ENCODE results near the gene ATP6V1D.
"Not testable (repeated sequence)": the region's sequence is repeated elsewhere in the genome, so short reads cannot be mapped to it uniquely, and the experiment has no call there.

ATP6V1D gene

DNA sequence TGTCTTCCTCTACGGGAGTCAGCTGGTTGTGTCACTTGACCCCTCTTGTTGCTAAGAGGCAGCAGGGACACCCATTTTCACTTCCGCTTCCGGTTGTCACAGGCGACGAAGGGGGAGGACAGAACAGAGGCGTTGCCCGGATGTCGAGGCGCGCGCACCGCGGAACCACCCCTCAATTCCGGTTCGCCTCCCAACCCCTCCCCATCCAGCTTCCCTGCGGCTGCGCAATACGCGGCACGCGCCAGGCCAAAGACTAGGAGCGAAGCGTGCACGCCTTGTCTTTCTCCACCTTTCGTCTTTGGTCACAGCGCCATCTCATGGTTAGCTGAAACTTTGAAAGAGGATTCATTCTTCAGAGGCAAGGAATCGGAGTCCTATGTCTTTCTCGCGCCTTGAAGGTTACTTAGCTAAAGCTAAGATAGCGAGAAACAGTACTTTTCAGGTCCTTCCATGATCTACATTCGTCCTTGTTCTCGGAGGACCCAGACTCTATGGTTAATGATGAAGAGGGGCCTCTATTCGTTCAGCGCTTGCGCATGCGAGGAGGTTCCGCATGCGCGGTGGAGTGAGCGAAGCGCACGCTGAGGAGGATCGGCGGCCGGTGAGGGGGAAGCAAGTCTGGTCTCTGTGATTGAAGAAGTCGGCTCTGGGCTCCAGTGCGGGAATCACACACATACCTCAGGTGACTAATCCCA is at the start of gene ATP6V1D, which contains the start of gene EIF2S1:
ATP6V1D (minus strand) TSS at position 30 of the 695 bp plus-strand sequence. CDS start 106 bp downstream, outside the sequence.
EIF2S1 (plus strand) TSS at position 554 of the 695 bp plus-strand sequence. CDS start 4,440 bp downstream, outside the sequence.
- in situ Hi-C loops (cut with HindIII; ENCODE audit: low sequenced_read_pairs) = no loop called here

DNA sequence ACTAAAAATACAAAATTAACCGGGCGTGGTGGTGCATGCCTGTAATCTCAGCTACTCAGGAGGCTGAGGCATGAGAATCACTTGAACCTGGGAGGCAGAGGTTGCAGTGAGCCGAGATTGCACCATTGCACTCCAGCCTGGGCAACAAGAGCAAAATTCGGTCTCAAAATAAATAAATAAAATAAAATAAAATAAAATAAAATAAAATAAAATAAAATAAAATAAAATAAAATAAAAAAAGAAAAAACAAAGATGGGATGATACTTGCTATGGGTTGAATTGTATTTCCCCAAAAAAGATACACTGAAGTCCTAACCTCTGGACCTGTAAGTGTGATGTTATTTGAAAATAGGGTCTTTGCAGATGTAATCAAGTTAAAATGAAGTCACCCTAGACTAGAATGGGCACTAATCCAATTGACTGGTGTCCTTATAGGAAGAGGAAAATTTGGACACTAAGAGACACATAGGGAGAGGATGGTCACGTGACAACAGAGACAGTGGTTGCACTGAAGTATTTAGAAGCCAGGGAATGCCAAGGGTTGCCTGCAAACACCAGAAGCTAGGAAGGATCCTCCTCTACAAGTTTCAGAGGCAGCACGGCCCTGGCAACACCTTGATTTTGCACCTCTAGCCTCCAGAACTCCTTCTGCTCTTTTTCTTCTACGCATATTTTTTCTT is 48.7 kb upstream of the ATP6V1D start:
- in situ Hi-C loops (cut with HindIII; ENCODE audit: low sequenced_read_pairs) = not testable (repeated sequence)

DNA sequence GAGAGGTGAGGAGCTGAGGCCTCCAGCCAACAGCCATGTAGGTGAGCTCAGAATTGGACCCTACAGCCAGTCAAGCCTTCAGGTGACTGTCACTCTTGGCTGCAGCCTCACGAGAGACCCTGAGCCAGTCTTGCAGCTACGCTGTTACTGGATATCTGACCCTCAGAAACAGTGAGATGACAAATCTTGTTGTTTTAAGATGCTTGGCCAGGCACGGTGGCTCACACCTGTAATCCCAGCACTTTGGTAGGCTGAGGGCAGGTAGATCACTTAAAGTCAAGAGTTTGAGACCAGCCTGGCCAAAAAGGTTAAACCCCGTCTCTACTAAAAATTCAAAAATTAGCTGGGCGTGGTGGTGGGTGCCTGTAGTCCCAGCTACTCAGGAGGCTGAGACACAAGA is 46.2 kb upstream of the ATP6V1D start:
- in situ Hi-C loops (cut with HindIII; ENCODE audit: low sequenced_read_pairs) = no loop called here

DNA sequence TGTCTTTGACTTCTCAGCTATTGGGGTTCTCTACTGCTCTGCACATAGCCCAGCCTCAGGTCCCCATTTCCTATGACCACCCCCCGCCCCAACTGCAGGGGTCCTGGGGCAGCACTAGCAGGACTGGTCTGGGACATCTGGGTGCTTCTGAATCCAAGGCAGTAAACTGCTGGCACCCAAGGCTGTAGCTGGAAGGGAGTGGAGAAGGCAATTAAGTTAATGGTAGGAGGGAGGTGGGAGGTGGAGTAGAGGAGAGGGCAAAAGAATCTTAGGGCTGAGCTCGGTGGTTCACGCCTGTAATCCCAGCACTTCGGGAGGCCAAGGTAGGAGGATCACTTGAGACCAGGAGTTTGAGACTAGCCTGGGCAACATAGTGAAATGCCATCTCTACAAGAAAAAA is 40.8 kb upstream of the ATP6V1D start:
- in situ Hi-C loops (cut with HindIII; ENCODE audit: low sequenced_read_pairs) = no loop called here

DNA sequence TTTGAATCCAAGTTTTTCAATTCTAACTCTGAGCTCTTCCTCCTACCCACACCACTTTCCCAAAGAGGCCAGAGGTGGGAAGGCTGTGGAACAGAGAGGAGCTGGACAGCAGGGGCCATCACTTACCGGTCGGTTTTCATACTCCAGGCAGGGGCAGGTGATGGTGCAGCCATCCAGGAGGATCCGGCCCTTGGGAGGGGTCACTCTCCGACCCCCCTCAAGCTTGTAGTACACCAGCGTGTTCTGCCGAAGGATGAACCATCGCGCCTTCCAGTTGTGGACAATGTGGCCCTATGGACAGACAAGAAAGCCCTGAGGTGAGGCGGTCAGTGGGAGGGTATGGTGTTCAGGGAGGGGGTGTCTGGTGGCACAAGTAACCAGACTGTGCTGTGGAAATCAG is 37.9 kb upstream of the ATP6V1D start:
- in situ Hi-C loops (cut with HindIII; ENCODE audit: low sequenced_read_pairs) = loop anchor here (5.0 kb wide), 1 partner anchor 120 kb away; no protein-coding TSS in a partner anchor

DNA sequence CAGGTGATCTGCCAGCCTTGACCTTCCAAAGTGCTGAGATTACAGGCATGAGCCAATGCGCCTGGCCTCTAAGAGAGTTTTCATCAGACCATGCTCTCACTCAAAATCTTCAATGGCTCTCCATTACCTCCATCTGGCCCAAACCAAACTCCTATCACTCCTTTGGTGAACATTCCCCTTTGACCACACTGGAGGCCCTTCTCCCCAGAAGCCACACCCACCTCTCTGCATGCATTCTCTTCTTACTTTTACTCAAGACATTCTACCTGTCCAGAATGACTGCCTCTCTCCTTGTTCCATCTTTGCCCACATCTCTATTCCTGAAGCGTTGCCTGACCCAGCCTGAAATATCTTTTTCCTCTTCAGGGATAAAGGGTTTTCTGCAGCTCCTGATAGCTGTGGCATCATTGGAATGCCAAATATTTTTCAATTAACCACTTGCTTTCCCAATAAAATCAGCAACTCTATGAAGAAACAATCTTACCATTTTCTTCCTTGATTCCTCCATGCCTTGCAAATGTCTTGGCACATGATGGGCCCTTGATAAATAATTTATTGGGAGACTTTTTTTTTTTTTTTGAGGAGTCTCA is 36.9 kb upstream of the ATP6V1D start:
- in situ Hi-C loops (cut with HindIII; ENCODE audit: low sequenced_read_pairs) = loop anchor here (5.0 kb wide), 1 partner anchor 119 kb away; no protein-coding TSS in a partner anchor

DNA sequence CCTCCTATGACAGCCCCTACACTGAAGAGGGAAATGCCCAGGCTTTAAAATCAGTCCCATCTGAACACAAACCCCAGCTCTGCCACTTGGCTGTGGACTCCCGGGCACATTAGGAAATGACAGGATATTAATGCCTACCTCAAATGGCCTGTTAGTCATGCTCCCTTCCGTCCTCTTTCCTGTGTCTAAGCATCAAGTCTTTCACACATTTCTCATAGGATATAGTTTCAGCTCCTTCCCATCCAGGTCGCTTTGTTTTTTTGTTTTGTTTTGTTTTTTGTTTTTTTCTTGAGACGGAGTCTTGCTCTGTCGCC is 36.2 kb upstream of the ATP6V1D start:
- in situ Hi-C loops (cut with HindIII; ENCODE audit: low sequenced_read_pairs) = loop anchor here (5.0 kb wide), 1 partner anchor 119 kb away; no protein-coding TSS in a partner anchor

DNA sequence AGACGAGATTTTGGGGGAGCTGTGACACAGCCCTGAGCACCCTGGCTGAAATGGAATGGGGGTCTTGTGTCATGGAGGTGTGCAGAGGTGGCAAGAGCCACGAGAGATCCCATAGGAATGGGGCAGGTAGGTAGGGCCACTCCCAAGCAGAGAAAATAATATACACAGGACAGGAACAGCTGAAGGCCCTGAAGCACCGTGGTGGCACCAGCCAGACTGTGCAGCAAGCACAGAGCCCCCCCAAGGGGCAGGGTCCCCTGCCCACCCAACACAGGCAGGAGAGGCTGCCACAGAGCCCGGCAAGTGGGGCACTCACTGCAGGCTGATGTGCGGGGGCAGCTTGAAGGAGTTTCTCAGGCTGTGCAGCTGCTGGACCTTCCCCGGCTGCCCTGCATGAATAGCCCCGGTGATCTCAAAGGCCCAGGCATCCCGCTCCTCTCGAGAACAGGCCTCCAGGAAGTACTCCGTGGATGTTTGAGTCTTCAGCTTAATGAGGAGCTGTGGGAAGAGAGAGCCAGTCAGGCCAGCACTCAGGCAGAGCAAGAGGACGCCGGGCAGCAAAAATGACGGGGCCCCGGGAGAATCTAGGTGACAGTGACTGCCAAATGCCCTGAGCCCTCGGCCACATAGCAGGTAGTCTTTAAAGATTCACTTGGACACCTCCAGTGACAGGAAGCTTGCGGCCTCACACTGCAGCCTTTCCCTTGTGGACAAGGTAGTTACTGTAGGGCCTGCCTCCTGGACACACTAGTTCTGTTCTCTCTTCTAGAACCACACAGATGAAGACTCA is 35.7 kb upstream of the ATP6V1D start:
- in situ Hi-C loops (cut with HindIII; ENCODE audit: low sequenced_read_pairs) = loop anchor here (5.0 kb wide), 1 partner anchor 118 kb away; no protein-coding TSS in a partner anchor

DNA sequence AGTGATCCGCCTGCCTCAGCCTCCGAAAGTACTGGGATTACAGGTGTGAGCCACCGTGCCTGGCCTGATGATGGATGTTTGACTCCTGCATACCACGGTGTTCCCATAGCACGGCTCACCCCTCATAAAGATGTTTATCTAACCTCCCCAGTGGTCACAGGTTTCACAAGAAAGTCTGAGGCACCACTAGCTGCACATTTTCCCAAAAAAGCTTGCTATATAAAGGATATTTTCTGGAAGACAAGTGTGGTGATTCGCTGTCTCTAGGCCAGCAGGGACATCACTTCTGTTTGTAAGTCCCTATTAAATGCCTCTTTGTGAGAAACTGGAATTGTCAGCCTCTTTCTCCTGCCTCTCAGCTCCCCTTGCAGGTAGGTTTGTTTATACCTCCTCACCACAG is 34.1 kb upstream of the ATP6V1D start:
- in situ Hi-C loops (cut with HindIII; ENCODE audit: low sequenced_read_pairs) = no loop called here

DNA sequence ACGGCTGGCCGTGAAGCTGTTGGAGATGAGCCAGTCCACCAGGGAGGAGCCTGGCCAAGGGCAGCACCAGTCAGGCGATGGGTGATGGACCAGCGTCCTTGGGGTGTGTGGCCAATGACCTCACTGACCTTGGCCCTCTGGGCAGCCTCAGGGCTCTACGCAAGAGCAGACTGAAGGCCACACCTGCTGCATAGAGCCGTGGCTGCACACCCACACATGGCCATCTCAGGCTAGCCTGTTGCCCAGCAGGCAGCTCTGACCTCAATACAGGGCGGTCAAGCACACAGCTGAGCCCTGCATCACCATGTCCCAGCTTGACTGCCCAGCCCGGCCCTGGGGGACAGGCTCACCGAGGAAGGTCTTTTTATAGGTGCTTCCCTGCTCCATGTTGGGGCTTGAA is 33.2 kb upstream of the ATP6V1D start:
- in situ Hi-C loops (cut with HindIII; ENCODE audit: low sequenced_read_pairs) = no loop called here

DNA sequence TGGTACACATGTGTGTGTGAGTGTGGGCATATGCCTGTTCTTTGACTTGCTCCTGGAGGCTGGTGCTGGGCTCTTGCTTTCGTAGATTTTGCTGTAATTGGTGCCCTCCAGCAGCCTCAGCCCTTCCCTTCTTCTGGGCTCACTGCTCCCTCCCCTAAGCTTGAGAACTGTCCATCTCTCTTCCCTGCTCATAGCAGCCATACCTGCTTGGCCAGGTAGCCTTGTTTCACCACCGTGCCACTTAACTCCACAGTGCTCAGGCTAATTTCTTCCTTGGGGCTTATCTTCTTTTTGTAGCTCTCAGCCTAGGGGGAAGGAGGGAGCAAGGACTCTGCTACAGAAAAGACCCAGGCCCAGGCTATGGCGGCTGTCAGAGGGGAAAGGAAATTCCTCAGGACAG is 32.5 kb upstream of the ATP6V1D start:
- in situ Hi-C loops (cut with HindIII; ENCODE audit: low sequenced_read_pairs) = no loop called here

DNA sequence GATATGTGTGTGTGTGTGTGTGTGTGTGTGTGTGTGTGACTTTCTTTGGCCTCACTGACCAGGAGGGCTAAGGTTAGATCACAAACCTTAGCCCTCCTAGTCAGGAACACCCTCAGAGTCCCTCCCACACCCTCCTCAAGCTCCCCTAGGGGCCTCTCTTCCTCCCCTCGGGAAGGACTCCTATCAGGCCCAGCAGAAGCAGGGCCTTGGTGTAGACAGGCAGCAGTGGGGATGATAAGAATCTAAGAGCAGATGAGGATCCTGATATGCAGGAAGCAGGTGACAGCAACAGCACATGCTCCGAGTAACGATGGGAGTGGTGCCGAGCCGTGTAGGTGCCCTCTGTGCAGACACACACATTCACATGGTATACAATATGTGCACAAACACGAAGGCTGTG is 31.7 kb upstream of the ATP6V1D start:
- in situ Hi-C loops (cut with HindIII; ENCODE audit: low sequenced_read_pairs) = no loop called here

DNA sequence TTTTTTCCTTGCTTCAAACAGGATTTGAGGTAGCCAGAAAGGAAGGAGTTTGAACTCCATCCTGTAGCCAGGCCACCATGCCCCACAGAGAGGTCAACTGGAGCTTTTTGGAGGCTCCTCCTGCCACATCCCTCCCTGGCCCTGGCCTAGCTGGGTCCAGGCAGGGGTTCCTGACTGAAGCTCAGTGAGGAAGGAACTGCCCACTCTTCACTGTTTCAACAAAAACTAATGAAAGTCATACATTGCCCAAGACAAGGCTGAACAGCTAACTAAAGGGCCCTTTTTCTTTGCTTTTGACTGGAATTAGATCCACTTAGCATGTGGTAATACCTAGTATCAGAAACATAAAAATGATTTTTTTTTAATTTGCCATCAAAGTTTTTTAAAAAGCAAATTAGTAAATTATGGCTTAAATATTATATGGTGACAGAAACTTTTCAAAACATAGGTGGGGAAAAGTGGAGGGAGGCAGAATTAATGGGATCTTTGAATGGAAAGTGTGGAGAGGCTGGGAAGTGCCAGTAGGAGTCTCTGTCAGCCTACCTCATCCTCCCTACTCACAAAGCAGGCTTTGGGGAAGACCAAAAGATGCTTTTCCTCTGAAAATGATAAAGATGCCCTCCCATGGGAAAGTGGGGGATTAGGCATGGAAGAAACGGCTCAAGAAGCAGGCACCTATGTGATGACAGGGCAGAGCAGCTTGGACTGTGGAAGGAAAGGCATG is 30.4 kb upstream of the ATP6V1D start:
- in situ Hi-C loops (cut with HindIII; ENCODE audit: low sequenced_read_pairs) = no loop called here

DNA sequence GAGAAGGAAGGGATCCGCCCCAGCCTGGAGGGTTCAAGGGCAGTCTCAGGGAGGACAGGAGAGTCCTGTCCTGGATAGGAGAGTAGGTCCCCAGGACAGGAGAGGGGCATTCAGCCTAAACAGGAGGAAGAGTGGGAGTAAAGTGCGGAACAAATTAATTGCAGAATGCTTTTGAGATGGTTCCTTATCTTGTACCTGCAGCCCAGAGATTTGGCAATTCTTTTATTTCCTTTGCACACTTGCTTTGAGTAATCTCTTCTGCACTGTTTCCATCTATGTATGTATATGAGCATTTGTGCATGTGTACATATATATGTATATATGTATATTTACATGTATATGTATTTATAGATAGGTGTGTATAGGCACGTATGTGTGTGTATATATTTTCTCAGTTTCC is 29.7 kb upstream of the ATP6V1D start:
- in situ Hi-C loops (cut with HindIII; ENCODE audit: low sequenced_read_pairs) = no loop called here

DNA sequence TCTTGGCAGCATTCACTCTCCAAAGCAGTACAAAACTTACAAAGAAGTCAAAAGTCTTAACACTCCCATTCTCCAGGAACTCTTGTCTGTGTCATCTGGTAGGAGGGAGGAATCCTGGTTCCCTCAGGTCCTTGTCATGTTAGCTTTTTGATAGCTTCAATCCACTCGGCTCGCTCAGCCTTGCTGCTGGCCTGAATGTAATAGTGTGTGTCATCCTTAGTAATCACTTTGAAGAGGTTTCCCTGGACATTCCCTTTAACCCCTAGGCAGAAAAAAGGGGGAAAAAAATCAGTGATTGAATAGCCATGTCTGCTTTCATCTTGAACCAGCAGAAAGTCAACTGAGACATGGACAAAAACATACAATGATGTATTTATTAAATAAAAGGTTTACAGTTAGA is 27.6 kb upstream of the ATP6V1D start:
- in situ Hi-C loops (cut with HindIII; ENCODE audit: low sequenced_read_pairs) = no loop called here

DNA sequence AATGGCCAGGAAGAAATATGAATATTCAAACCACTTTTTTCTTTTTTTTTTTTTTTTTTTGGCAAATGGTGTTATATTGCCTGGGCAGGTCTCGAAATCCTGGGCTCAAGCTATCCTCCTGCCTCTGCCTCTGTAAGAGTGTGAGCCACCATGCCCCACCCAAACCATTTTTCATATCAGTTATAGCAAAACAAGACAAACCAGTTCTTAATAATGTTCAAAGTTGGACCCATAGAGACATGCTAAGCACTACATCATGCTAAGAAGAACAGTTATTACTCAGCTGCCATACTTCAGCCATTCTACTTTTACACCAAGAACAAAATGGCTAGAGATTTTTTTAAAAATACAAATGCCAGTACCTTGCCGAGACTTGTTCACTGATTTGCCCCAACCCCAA is 26.0 kb upstream of the ATP6V1D start:
- in situ Hi-C loops (cut with HindIII; ENCODE audit: low sequenced_read_pairs) = no loop called here

DNA sequence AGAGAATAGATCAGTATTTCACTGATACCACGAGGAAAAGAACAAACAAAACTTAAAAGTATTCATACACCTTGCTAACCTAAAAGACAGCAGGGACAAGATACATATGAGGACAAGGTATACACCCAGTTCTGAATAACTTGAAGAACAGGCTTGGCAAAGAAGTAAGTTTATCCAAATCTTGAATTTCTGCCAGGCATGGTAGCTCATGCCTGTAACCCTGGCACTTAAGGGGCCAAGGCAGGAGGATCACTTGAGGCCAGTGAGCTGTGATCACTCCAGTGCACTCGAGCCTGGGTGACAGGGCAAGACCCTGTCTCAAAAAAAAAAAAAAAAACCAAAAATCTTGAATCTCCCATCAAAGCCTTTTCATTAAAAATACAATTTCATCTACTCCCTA is 25.5 kb upstream of the ATP6V1D start:
- in situ Hi-C loops (cut with HindIII; ENCODE audit: low sequenced_read_pairs) = no loop called here

DNA sequence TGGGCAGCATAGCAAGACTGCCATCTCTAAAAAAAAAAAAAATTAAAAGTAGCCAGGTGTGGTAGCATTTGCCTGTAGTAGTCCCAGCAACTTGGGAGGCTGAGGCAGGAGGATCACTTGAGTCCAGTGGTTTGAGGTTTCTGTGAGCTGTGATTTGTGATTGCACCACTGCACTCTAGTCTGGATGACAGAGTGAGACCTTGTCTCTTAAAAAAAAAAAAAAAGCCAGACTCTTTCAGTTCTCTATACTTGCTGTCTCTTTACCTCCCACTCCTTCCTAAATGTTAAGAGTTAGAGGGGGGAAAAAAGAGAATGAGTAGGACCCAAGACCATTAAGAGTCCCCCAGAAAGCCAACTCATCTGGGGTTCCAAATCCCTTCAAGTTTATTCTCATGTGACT is 18.3 kb upstream of the ATP6V1D start:
- in situ Hi-C loops (cut with HindIII; ENCODE audit: low sequenced_read_pairs) = no loop called here

DNA sequence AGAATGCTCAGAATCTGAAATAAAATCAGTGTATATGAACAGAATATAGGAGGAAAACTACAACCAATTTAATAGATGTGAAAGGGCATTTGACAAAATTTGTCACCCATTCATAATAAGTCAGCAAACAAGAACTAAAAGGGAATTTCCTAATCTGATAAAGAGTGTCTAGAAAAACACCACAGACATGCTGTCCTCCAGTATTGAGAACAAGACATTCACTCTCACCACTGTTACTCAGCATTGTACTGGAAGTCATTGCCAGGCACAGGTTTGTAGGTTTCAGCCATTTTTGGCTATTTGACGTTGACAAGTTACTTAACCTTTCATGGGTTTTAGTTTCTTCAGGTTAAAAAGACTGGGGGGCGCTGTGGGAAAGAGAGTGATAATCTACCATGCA is 13.7 kb upstream of the ATP6V1D start:
- in situ Hi-C loops (cut with HindIII; ENCODE audit: low sequenced_read_pairs) = no loop called here

DNA sequence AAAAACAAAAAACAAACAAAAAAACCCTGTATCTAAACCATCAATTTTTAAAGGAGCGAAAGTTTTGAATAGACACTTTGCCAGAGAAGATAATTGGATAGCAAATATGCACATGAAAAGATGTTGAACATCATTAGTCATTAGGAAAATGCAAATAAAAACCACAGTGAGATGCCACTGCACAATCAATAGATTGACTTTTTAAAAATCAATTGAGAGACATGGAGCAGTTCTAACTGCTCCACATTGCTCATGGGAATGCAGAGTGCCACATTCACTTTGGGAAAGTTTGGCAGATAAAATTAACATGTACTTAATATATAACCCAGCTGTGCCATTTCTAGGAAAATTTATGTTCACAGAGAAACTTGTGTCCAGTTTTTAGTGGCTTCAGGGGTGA is 13.2 kb upstream of the ATP6V1D start:
- in situ Hi-C loops (cut with HindIII; ENCODE audit: low sequenced_read_pairs) = no loop called here

All from endothelial cell of hepatic sinusoid (primary cell).